HL-60 (cell line): Measurements from ENCODE around the gene MEIOB.

Experiments used
- DNase-seq, 2 experiments: peaks; one replicate each; pipeline ENCODE4 v3.0.0-alpha.2; 2010 to 2020; ENCODE audit warnings: low read depth in 1 of 2, low spot score in 1 of 2
- H3K27ac ChIP-seq: fragments of 250-450 bp; sonication (Bioruptor Pico); replicated peaks from 2 replicates; pipeline ENCODE4 v1.5.1; 2020; ENCODE audit warnings: mild to moderate bottlenecking, moderate library complexity
- H3K27me3 ChIP-seq: fragments of 250-450 bp; sonication (Bioruptor Pico); 2 replicates; pipeline ENCODE4 v1.5.1; 2021; ENCODE audit warnings: mild to moderate bottlenecking, moderate library complexity; ENCODE audit not compliant: insufficient read depth, poor library complexity, severe bottlenecking
- H3K4me3 ChIP-seq: replicated peaks from 2 replicates; pipeline ENCODE4 v1.5.1; 2011; ENCODE audit warnings: mild to moderate bottlenecking, control low read depth, low read length; ENCODE audit not compliant: insufficient read depth
- GABPA ChIP-seq: IDR thresholded peaks from 2 replicates; pipeline ENCODE4 v1.6.1; 2012; ENCODE audit warnings: low read depth
- POLR2AphosphoS5 ChIP-seq: IDR thresholded peaks from 2 replicates; pipeline ENCODE4 v1.6.1; 2012; ENCODE audit warnings: low read depth
- SPI1 ChIP-seq: IDR thresholded peaks from 2 replicates; pipeline ENCODE4 v1.6.1; 2012; ENCODE audit warnings: low read depth, mild to moderate bottlenecking, borderline replicate concordance
- TF ChIP-seq, protein P1 (sequence below): IDR thresholded peaks from one replicate; pipeline ENCODE4 v1.5.1; 2011; ENCODE audit warnings: low read length, control low read depth, inconsistent platforms; ENCODE audit not compliant: insufficient read depth
- TF ChIP-seq, protein P2 (sequence below): IDR thresholded peaks from 2 replicates; pipeline ENCODE4 v1.6.1; 2012; ENCODE audit warnings: low read depth; ENCODE audit not compliant: insufficient replicate concordance

The MEIOB gene

DNA sequence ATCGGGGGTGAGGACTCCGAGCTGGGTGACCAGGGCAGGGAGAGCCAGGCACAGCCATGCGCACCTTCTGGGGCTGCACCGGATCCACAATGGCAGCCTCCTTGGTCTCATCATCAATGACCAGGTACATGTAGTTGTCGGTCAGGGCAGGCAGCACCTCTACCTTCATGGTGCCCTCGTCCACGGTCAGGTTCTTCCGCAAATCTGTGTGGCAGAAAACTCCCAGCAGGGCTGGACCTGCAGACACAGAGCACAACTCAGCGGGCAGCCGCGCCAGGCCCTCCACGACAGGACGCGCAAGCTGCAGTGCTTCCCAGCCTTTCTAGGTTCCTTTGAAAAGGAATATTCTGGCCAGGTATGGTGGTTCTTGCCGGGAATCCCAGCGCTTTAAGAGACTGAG lies 49.2 kb downstream of the MEIOB start:
- Histone ChIP-seq H3K4me3 (no peak overlapping the region), H3K27me3 (no peaks in the 10 kb centered on the region), H3K27ac (no peak overlapping the region)
- no peak for TF ChIP-seq SPI1
- no peak for DNase-seq

DNA sequence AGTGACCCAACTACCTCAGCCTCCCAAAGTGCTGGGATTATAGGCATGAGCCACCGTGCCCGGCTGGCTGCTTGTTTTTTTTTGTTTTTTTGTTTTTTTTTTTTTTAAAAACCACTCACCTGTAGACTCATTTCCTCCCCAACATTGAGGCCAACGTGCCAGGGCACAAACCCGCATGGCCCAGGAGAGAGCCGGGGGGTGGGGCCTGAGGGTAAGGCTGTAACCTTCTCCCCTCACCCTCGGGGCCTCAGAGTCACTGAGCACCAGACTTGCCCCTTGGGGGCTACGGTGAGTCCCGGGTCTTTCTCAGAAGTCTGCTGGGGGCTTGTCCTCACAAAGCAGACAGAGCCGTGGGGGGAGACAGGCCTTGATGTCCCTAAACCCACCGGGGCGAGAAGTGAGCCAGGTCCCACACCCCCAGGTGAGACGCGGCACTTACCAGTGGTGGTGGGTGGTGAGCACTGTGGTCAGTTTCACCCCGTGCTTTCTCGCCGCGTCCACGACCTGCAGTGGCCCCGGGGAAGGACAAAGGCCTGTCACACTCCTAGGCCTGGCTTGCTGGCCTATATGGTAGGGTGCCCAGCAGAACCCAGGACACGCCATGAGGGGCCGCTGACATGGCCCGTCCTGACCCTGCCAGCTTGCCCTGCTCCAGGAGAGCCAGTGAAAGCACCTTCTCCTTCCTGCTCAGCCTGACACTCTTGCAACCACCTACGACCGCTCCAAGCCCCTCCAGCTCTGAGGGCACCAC lies 49.9 kb downstream of the MEIOB start:
- DNase-seq, result no peak
- TF ChIP-seq GABPA (no peak), POLR2AphosphoS5 (no peak), SPI1 (no peak)
- TF ChIP-seq, protein P1, sequence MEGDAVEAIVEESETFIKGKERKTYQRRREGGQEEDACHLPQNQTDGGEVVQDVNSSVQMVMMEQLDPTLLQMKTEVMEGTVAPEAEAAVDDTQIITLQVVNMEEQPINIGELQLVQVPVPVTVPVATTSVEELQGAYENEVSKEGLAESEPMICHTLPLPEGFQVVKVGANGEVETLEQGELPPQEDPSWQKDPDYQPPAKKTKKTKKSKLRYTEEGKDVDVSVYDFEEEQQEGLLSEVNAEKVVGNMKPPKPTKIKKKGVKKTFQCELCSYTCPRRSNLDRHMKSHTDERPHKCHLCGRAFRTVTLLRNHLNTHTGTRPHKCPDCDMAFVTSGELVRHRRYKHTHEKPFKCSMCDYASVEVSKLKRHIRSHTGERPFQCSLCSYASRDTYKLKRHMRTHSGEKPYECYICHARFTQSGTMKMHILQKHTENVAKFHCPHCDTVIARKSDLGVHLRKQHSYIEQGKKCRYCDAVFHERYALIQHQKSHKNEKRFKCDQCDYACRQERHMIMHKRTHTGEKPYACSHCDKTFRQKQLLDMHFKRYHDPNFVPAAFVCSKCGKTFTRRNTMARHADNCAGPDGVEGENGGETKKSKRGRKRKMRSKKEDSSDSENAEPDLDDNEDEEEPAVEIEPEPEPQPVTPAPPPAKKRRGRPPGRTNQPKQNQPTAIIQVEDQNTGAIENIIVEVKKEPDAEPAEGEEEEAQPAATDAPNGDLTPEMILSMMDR, result no peak
- TF ChIP-seq, protein P2, sequence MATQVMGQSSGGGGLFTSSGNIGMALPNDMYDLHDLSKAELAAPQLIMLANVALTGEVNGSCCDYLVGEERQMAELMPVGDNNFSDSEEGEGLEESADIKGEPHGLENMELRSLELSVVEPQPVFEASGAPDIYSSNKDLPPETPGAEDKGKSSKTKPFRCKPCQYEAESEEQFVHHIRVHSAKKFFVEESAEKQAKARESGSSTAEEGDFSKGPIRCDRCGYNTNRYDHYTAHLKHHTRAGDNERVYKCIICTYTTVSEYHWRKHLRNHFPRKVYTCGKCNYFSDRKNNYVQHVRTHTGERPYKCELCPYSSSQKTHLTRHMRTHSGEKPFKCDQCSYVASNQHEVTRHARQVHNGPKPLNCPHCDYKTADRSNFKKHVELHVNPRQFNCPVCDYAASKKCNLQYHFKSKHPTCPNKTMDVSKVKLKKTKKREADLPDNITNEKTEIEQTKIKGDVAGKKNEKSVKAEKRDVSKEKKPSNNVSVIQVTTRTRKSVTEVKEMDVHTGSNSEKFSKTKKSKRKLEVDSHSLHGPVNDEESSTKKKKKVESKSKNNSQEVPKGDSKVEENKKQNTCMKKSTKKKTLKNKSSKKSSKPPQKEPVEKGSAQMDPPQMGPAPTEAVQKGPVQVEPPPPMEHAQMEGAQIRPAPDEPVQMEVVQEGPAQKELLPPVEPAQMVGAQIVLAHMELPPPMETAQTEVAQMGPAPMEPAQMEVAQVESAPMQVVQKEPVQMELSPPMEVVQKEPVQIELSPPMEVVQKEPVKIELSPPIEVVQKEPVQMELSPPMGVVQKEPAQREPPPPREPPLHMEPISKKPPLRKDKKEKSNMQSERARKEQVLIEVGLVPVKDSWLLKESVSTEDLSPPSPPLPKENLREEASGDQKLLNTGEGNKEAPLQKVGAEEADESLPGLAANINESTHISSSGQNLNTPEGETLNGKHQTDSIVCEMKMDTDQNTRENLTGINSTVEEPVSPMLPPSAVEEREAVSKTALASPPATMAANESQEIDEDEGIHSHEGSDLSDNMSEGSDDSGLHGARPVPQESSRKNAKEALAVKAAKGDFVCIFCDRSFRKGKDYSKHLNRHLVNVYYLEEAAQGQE, result no peak
- Histone ChIP-seq H3K4me3 (no peak overlapping the region), H3K27me3 (no peaks in the 10 kb centered on the region), H3K27ac (no peak overlapping the region)

DNA sequence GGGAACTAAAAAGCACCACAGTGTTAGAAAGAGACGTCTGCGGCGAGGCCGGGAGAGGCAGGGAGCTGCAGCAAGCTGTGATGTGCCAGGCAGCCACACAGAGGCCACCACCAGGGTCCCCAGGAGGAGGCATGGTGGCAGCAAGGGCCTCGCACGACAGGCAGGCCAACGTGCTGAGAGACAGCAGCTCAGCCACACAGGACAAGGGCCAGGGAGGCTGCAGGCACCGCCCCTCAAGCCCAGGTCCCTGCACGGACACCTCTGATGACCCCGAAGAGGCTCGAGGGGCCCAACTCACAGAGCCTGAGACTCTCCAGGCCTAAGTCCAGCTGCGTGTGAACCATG lies 51.0 kb downstream of the MEIOB start:
- DNase-seq, result no peak
- H3K27me3 ChIP-seq, result no peaks in the 10 kb centered on the region
- no peak overlapping the region for H3K4me3 ChIP-seq
- TF ChIP-seq, protein P2, result no peak
- no peak for TF ChIP-seq POLR2AphosphoS5
- TF ChIP-seq GABPA, result no peak
- no peak for TF ChIP-seq SPI1
- TF ChIP-seq, protein P1, result no peak
- H3K27ac ChIP-seq, result no peak overlapping the region

DNA sequence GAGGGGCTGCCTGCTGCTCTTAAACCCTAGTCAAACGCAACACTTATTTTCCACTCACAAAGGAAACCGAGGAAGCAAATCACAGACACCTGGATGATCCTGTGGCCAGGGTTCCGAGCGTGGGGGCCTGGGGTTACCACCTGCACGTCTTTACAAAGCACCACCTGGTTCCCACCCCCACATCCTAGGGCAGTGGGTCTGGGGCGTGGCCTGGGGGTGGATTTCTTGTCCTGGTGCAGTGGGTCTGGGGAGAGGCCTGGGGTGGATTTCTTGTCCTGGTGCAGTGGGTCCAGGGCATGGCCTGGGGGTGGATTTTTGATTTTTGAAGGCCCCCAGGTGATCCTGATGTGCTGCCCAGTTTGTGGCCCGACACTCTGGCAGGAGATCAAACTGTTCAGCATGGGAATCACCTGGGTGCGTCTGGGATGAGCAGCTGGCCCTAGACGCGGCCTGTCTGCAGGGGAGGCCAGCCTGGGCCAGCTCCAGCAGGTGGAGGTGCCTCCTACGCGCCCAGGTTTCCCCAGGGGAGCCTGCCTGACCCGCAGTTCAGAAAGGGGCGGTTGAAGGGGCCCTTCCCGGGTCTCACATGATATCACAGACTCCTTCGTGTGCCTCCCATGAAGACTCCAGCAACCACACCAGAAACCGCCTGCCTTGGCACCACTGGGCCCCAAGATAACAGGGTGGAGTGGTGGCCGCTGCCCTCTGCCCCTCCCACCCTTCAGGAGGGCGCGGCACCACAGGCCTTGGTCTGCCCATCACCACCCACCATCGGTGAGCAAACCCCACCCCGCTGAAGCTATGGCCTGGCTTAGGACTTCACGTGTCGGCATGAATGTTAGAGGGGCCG lies 51.6 kb downstream of the MEIOB start:
- Histone ChIP-seq H3K27ac (no peak overlapping the region), H3K27me3 (no peaks in the 10 kb centered on the region), H3K4me3 (no peak overlapping the region)
- no peak for DNase-seq
- no peak for TF ChIP-seq GABPA
- no peak for TF ChIP-seq POLR2AphosphoS5
- TF ChIP-seq SPI1, result no peak
- TF ChIP-seq, protein P2, result no peak
- TF ChIP-seq, protein P1, result no peak
